Esophagus mucosa (tissue), 1 donor: ENCODE data around the gene AIRE. TPM values are rescaled to one million over a fixed set of nuclear protein-coding genes. Genes with fewer than 3 reads are reported as not detected.

ENCODE experiments used
- ATAC-seq: fragments of 200-7000 bp; cut with Tn5 transposase; one replicate; pipeline ENCODE4 v1.9.1; 2020
- total RNA-seq: library from RNA; stranded (reverse); gene quantifications from one replicate; pipeline ENCODE4 v1.2.4, GENCODE V29; 2023
- donor health status: DM: yes; HTN: yes; CAD: no.

AIRE gene
- total RNA-seq, 1 donor from 2014 or later = not detected

DNA sequence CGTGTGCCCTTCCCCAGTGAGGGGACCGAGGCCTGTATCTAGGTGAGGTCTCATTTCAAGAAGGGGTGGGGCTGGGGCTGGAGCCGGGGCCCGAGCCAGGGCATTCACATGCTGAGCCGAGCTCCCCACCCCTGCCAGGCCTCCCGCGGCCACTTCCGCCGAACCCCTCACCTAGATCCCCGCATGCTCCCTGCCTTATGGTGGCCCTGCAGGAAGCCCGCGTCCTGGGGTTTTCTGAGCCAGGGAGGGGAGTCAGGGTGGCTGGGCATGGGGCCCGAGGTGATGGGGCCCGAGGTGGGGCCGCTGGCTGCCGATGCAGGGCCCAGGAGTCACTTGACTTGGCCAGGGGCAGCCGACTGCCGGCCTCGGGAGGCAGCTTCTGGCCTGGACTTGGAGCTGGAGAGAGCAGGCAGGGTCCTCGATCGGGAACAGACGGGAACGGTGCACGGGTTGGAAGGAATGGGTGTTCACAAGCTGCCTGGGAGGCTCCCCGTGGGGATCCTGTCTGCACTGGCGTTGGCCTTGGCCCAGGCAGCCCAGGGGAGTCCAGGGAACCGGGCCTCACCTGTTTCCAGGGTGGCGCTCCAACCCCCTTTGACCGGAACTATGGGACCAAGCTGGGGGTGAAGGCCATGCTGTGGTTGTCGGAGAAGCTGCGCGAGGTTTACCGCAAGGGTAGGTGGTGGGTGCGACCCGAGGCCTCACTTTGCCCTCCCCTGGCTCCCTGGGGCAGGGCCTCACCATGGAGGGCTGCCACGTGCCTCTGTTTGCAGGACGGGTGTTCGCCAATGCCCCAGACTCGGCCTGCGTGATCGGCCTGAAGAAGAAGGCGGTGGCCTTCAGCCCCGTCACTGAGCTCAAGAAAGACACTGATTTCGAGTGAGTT is 40.0 kb downstream of the AIRE start:
- ATAC-seq = no peak

GRCh38 chr21:44326272-44326647 is 40.6 kb downstream of the AIRE start:
- no peak for ATAC-seq

DNA sequence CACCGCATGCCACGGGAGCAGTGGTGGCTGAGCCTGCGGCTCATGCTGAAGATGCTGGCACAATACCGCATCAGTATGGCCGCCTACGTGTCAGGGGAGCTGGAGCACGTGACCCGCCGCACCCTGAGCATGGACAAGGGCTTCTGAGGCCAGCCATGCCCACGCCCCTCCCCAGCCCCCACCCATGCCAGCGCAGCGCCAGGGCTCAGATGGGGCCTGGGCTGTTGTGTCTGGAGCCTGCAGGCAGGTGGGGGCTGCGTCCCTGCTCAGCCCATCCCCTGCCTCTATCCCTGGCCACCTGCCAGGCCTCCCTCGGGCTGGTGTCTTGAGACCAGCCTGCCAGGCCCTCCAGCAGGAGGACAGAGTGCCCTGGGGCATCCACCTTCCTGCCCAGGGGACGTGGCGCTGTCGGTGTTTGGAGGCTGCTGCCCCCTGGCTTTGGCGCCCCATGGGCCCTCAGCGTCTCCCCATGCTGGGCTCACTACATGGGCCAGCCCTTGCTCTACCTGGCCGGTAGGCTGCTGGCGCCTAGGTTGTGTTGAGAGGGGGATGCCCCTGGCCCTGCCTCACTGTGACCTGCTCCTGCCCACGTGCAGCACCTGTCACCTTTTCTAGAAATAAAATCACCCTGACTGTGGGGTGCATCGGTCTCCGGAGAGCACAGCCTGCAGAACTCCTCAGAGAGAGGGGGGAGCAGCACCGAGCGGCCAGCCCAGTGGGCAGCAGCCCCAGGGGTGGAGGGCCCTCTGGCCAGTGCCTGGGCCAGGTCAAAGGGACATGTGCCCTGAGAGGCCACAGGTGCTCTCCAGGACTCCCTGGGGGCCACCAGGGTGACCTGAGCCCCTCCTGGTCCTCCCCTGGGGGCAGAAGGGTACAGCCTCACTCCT is 41.3 kb downstream of the AIRE start:
- ATAC-seq = no peak

- no peak for ATAC-seq
Observed at GRCh38 chr21:44327603-44327974, 41.9 kb downstream of the AIRE start.

- ATAC-seq = no peak
Observed at GRCh38 chr21:44328242-44328895, 42.7 kb downstream of the AIRE start.

DNA sequence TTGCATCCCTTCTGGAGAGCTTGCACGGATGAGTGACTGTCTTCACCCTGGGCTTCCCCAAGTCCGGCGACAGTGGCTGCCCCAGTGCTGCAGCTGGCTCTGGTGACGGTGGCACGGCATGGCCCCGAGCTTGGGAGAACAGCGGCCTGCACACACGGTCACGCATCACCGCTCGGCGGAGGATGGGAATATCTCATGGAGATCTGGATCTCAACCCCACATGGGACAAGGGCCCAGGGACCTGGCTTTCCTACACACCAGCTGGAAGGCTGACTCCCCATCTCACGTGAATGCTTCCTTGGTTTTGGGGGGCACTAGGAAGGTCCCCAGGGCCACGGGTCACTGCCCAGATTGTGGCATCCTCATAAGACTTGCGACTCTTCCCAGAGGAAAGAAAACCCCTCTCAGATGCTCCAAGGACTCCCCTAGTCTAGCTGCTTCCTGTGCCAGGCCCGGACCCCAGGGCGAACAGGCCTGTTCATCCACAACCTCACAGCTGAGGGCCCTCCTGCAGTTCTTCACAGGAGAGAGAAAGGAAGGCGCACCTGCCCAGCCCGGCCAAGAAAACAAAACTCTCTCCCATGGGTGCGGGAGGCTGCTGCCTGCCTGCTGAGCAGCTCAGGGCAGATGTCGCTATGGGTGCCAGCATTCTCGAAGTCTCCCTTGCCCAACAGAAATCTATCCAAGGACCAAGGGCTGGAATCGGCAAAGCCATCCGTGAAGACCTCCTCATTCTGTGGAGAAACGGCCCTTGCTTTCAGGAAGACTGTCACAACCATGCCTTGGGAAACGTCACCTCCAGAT is 43.6 kb downstream of the AIRE start:
- no peak for ATAC-seq

DNA sequence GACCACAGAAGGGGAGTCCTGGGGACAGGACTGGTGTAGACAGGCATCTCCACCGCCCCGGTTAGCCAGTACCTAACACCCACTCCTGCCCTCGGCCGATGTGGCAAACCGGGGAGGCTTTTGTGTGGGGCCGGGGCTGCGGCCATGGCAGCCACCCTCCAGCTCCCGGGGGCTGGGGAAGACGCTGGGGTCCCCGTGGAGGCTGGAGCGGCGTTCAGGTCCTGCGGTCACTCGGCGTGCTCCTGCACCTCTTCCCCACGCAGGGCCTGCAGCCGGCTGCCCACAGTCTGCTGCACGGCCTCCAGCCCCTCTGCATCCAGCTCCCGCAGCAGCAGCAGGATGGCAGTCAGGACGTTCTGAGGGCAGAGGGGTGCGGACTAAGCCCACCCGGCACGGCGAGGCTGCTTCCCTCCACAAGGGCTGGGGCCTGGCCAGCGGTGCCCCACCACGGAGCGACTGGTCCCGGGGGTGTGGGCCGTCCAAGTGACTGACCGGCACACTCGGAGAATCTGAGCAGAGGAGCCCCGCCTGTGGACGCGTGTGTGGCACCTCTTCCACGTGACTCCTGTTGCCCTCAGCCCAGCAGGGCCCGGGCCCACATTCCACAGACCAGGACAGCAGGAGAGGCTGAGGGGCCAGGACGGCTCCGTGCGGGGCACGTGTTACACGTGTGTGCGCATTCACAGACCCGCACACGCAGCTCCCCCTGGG is 44.5 kb downstream of the AIRE start:
- no peak for ATAC-seq

DNA sequence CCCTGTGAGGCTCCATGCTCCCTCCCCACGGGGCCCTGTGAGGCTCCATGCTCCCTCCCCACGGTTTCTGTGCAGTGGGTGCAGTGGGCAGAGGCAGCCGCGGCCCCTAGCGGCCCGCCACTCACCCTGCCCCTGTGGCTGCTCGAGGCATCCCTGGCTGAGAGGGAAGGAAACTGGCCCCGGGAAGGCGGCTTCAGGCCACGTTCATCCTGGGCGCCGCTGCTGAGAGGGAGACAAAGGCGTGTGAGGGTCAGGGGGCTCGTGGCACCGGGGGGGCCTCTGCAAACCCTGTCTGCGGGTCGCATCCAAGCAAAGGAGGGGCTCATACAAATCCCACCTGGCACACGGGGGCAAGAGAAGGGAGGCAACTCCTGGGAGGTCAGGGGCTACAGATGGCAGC is 45.0 kb downstream of the AIRE start:
- ATAC-seq = no peak

DNA sequence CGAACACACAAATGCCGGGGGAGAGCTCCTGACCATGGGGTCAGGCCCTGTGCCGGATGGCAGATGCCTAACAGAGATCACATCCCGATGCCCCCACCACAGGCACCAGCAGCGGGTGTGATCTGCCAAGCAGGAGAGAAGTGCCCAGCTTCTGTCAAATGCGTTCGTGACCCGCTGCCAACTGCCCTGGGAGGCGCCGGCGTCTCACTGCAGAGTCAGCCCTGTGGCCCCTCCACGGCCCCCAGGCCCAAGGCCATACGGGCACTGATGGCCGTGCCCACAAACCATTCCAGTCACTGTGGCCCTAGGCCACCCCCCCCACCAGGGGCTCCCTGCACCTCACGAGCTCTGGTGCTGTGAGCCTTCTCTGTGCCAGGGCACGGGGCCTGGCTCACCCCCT is 45.5 kb downstream of the AIRE start:
- ATAC-seq = no peak

GRCh38 chr21:44331650-44332307 is 46.1 kb downstream of the AIRE start:
- ATAC-seq = peak; percentile 7

DNA sequence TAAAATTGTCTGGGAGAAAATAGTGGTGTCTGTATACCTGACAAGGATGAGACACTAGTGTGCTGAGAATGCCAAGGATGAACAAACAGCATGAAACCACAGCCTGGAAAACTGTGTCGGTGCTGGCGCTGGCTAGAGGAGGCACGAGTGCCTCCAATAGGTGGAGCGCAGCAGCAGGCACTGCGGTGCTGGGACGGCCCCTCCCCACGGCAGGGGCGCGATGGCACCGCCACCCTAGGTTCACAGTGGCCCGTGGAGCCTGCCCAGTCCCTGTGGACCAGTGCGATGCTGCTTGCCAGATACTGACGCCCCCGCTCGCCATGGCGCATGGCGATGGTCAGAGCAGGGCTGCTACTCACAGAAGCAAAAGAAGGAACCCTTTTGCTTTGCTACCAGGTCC is 46.7 kb downstream of the AIRE start:
- ATAC-seq = no peak

GRCh38 chr21:44332965-44333364 is 47.3 kb downstream of the AIRE start:
- ATAC-seq = no peak

- no peak for ATAC-seq
Observed at GRCh38 chr21:44333509-44334328, 48.0 kb downstream of the AIRE start.

- peak; percentile 4 for ATAC-seq
Observed at GRCh38 chr21:44334329-44335030, 48.8 kb downstream of the AIRE start.

DNA sequence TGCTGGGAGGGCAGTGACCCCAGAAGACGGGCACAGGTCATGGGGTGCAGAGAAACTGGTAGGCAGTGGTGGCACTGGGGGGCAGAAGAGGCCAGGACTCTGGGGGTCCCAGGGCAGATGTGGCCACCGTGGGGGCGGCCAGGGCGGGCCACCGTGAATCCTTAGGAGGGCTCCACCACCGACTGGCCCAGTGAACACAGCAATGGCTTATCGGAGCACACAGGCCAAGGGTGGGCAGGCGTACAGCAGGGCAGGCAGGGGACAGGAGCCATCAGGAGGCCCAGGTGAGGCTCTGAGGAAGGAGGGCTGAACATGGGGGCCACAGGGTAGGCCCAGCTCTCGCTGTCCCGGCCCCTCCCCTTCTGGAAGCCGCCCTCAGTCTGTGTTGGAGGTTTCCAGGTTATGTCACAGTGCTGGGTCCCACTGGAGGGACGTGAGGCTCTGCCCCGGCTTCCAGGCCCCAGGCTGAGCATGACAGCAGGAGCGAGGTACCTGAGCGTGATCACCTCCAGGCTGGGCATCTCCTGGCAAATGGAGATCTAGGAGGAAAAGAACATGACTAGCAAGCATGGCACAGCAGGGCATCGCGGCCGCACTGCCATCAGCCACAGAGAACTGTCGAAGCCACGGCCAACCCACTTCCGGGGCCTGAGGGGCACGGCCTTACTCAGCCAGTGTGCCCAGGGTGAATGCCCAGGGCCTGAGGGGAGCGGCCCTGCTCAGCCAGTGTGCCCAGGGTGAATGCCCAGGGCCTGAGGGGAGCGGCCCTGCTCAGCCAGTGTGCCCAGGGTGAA is 49.8 kb downstream of the AIRE start:
- ATAC-seq = no peak

DNA sequence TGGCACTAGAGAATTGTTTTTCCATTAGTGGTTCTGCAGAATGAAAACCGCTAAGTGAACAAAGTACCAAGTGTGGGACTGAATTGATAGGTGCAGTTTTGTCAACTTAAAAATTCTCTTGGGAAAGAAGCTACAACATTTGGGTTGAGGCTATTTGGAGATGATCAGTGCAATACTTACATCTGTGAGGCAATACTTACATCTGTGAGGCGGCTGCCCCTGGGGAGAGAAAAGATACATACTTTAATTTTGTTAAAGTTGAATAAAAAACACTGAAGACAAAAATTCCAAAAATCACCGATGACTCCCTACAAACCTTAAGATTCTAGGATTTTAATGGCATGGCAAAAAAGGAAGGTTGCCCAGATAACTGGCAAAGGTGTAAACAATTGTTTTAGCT is 51.8 kb downstream of the AIRE start:
- no peak for ATAC-seq

- ATAC-seq = peak; percentile 29
Observed at GRCh38 chr21:44337941-44338895, 52.5 kb downstream of the AIRE start.
